ENCODE results near the gene DIO3. TPM values are rescaled to one million over a fixed set of nuclear protein-coding genes. Genes with fewer than 3 reads are reported as not detected.

DIO3 gene
- total and polyA plus RNA-seq, 2 experiments from 2014 or later = 18.4 to 51.1 TPM

DNA sequence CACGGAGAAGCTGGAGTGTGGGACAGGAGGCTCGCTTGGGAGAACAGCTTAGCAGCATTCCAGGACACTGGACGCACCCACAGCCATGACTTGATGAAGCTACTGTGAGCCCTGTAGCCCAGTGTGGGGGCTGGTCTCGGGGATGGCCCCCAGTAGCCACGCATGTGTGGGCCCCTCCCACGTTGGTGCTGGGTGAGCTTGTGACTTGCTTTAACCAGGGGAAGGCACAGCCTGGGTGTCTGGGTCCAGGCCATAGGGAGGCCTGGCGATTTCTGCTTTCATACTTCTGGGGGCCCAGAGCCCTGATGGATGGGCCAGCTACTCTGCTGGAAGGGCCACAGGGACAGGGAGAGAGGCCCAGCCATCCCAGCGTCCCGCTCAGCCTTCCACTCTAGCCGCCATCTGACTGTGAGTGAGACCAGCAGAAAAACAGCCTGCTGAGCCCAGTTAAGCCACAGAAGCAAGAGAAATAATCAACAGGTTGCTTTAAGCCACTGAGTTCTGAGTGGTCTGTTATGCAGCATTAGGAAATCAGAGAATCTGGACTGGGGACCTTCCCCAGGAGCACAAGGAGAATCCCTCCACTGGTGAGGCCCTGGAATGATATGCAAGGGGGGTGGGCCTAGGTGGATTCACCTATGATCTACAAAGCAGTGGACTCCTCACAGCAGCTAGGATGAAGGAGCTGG lies 16.1 kb downstream of the DIO3 start:
- H3K4me2 ChIP-seq = no peak overlapping the region
- H3K4me3 ChIP-seq = no peak overlapping the region
- no peaks in the 10 kb centered on the region for H3K27me3 ChIP-seq
- 91% methylated on average over 10 of the region's 10 CpGs for WGBS (ENCODE audit: low lambda C conversion rate, missing lambda C conversion rate)
- no peak overlapping the region for H3K27ac ChIP-seq
- no peaks in the 10 kb centered on the region for H3K79me2 ChIP-seq
- TF ChIP-seq, protein P1, sequence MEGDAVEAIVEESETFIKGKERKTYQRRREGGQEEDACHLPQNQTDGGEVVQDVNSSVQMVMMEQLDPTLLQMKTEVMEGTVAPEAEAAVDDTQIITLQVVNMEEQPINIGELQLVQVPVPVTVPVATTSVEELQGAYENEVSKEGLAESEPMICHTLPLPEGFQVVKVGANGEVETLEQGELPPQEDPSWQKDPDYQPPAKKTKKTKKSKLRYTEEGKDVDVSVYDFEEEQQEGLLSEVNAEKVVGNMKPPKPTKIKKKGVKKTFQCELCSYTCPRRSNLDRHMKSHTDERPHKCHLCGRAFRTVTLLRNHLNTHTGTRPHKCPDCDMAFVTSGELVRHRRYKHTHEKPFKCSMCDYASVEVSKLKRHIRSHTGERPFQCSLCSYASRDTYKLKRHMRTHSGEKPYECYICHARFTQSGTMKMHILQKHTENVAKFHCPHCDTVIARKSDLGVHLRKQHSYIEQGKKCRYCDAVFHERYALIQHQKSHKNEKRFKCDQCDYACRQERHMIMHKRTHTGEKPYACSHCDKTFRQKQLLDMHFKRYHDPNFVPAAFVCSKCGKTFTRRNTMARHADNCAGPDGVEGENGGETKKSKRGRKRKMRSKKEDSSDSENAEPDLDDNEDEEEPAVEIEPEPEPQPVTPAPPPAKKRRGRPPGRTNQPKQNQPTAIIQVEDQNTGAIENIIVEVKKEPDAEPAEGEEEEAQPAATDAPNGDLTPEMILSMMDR (IDR thresholded peaks at IDR 0.05; ENCODE audit: poor library complexity) = no peak
- TF ChIP-seq EZH2phosphoT487 (IDR thresholded peaks at IDR 0.05; ENCODE audit: low read depth, severe bottlenecking, unreplicated experiment) (no peak), EZH2 (IDR thresholded peaks at IDR 0.05; ENCODE audit: borderline replicate concordance) (no peak)
- H4K20me1 ChIP-seq (ENCODE audit: insufficient read depth, poor library complexity, severe bottlenecking) = no peaks in the 10 kb centered on the region
- H3K36me3 ChIP-seq (replicated peaks; ENCODE audit: insufficient read depth, low read depth) = no peaks in the 10 kb centered on the region
- H3K9me3 ChIP-seq (ENCODE audit: low read depth) = no peaks in the 10 kb centered on the region
- no peak overlapping the region for H2AFZ ChIP-seq
- no peak for DNase-seq (ENCODE audit: low spot score)
- H3K4me1 ChIP-seq (ENCODE audit: insufficient read depth) = no peaks in the 10 kb centered on the region
- H3K9me2 ChIP-seq (replicated peaks; ENCODE audit: insufficient read depth) = no peaks in the 10 kb centered on the region

DNA sequence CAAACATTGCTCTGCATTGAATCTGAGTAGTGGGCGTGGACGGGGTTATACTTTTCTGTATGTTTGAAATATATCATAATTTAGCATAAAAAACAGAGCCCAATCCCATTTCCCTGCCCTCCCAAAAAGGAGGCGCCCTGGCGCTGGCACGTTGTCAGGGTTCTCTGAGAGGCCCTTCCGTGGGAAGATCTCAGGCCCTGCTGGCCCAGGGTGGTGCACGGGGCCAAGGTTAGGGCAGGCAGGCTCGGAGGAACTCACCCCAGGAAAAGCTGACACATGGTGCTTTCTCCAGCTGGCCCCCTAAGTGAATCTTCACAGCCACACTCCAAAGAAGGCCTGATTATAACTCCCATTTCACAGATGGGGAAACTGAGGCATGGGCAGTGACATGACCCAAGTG lies 17.2 kb downstream of the DIO3 start:
- H3K27me3 ChIP-seq = no peaks in the 10 kb centered on the region
- H3K27ac ChIP-seq = no peak overlapping the region
- TF ChIP-seq, protein P1 (IDR thresholded peaks at IDR 0.05; ENCODE audit: poor library complexity) = no peak
- TF ChIP-seq EZH2phosphoT487 (IDR thresholded peaks at IDR 0.05; ENCODE audit: low read depth, severe bottlenecking, unreplicated experiment) (no peak), EZH2 (IDR thresholded peaks at IDR 0.05; ENCODE audit: borderline replicate concordance) (no peak)
- H3K36me3 ChIP-seq (replicated peaks; ENCODE audit: insufficient read depth, low read depth) = no peaks in the 10 kb centered on the region
- H3K79me2 ChIP-seq = no peaks in the 10 kb centered on the region
- no peak overlapping the region for H3K4me3 ChIP-seq
- no peaks in the 10 kb centered on the region for H4K20me1 ChIP-seq (ENCODE audit: insufficient read depth, poor library complexity, severe bottlenecking)
- H3K9me2 ChIP-seq (replicated peaks; ENCODE audit: insufficient read depth) = no peaks in the 10 kb centered on the region
- no peak overlapping the region for H2AFZ ChIP-seq
- 91% methylated on average over 8 of the region's 8 CpGs for WGBS (ENCODE audit: low lambda C conversion rate, missing lambda C conversion rate)
- no peaks in the 10 kb centered on the region for H3K4me1 ChIP-seq (ENCODE audit: insufficient read depth)
- DNase-seq (ENCODE audit: low spot score) = no peak
- H3K9me3 ChIP-seq (ENCODE audit: low read depth) = no peaks in the 10 kb centered on the region
- H3K4me2 ChIP-seq = no peak overlapping the region

DNA sequence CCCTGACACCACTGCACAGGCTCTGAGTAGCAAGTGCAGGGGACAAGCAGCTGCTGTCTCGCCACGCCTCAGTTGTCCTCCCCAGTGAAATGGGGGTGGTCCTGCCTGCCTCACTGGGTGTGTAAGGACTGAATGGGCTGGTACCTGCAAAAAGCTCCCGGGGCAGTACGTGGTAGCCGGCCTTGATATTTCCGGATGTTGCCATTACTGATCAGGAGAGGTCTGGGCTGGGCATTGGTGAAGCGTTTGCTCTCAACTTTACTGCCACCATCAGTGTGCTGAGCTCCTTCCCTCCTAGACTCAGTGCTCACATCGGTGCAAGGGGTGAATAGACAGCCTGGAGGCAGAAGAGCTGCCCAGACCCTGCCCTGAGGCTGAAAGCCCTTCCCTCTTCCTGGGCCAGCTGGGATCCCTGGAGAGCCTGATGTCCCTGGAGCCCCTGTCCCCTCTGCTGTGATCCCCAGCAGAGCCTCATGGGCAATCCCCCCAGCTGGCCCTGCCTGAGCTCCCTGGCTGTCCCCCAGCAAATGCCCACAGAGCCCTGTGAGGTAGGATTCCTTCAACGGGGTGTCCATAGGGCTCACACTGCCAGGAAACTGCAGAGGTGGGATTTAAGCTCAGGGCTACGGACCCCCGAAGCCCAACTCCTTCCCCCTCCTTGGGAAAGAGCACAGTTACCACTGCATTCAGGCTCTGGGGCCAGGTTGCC lies 18.2 kb downstream of the DIO3 start:
- DNase-seq (ENCODE audit: low spot score) = no peak
- Histone ChIP-seq H3K36me3 (replicated peaks; ENCODE audit: insufficient read depth, low read depth) (no peaks in the 10 kb centered on the region), H4K20me1 (ENCODE audit: insufficient read depth, poor library complexity, severe bottlenecking) (no peaks in the 10 kb centered on the region), H3K4me1 (ENCODE audit: insufficient read depth) (no peaks in the 10 kb centered on the region), H3K9me2 (replicated peaks; ENCODE audit: insufficient read depth) (no peaks in the 10 kb centered on the region), H3K27me3 (no peaks in the 10 kb centered on the region), H3K4me3 (no peak overlapping the region), H3K79me2 (no peaks in the 10 kb centered on the region), H3K9me3 (ENCODE audit: low read depth) (no peaks in the 10 kb centered on the region), H2AFZ (no peak overlapping the region), H3K27ac (no peak overlapping the region), H3K4me2 (no peak overlapping the region)
- 91% methylated on average over 11 of the region's 11 CpGs for WGBS (ENCODE audit: low lambda C conversion rate, missing lambda C conversion rate)
- TF ChIP-seq EZH2phosphoT487 (IDR thresholded peaks at IDR 0.05; ENCODE audit: low read depth, severe bottlenecking, unreplicated experiment) = no peak
- no peak for TF ChIP-seq EZH2 (IDR thresholded peaks at IDR 0.05; ENCODE audit: borderline replicate concordance)
- TF ChIP-seq, protein P1 (IDR thresholded peaks at IDR 0.05; ENCODE audit: poor library complexity) = no peak
